ENCODE data around the gene PAX8.

Gene PAX8

GRCh38 chr2:113266431-113266830 lies 12.3 kb downstream of the PAX8 start:
- H4K20me1 ChIP-seq (ENCODE audit: insufficient read depth, low read length, poor library complexity, severe bottlenecking) = no peaks in the 10 kb centered on the region
- H3F3A ChIP-seq (ENCODE audit: low read depth) = no peaks in the 10 kb centered on the region
- TF ChIP-seq CTCF (conservative IDR thresholded peaks at IDR 0.05; ENCODE audit: low read length) (no peak), EZH2phosphoT487 (IDR thresholded peaks at IDR 0.05; ENCODE audit: borderline replicate concordance) (no peak)
- no peak overlapping the region for H3K4me3 ChIP-seq (ENCODE audit: low read length, poor library complexity, severe bottlenecking)
- no peak overlapping the region for H3K9ac ChIP-seq (ENCODE audit: low read depth, low read length, poor library complexity, severe bottlenecking)
- H3K79me2 ChIP-seq (ENCODE audit: insufficient read depth, low read length) = no peaks in the 10 kb centered on the region
- H3K9me2 ChIP-seq (replicated peaks; ENCODE audit: low read depth, low read length) = no peaks in the 10 kb centered on the region
- no peaks in the 10 kb centered on the region for H3K27me3 ChIP-seq (ENCODE audit: insufficient read depth, low read length, poor library complexity, severe bottlenecking)
- no peak overlapping the region for H3K4me2 ChIP-seq (ENCODE audit: low read depth, low read length, poor library complexity, severe bottlenecking)
- H3K9me3 ChIP-seq (ENCODE audit: insufficient read depth, low read depth, low read length) = no peaks in the 10 kb centered on the region
- no peaks in the 10 kb centered on the region for H3K36me3 ChIP-seq (ENCODE audit: insufficient read depth, low read length)
- H3K4me1 ChIP-seq (ENCODE audit: insufficient read depth, low read length, poor library complexity, severe bottlenecking) = peaks cover 3% of the 10 kb centered on the region
- no peak overlapping the region for H2AFZ ChIP-seq (ENCODE audit: low read length)

GRCh38 chr2:113264713-113265403 lies 13.9 kb downstream of the PAX8 start:
- TF ChIP-seq CTCF (conservative IDR thresholded peaks at IDR 0.05; ENCODE audit: low read length) (no peak), EZH2phosphoT487 (IDR thresholded peaks at IDR 0.05; ENCODE audit: borderline replicate concordance) (no peak)
- Histone ChIP-seq H2AFZ (ENCODE audit: low read length) (no peak overlapping the region), H3K4me1 (ENCODE audit: insufficient read depth, low read length, poor library complexity, severe bottlenecking) (peaks cover 10% of the 10 kb centered on the region), H3K27me3 (ENCODE audit: insufficient read depth, low read length, poor library complexity, severe bottlenecking) (no peaks in the 10 kb centered on the region), H3K9ac (ENCODE audit: low read depth, low read length, poor library complexity, severe bottlenecking) (no peak overlapping the region), H3F3A (ENCODE audit: low read depth) (no peaks in the 10 kb centered on the region), H3K4me3 (ENCODE audit: low read length, poor library complexity, severe bottlenecking) (no peak overlapping the region), H4K20me1 (ENCODE audit: insufficient read depth, low read length, poor library complexity, severe bottlenecking) (no peaks in the 10 kb centered on the region), H3K9me2 (replicated peaks; ENCODE audit: low read depth, low read length) (no peaks in the 10 kb centered on the region), H3K36me3 (ENCODE audit: insufficient read depth, low read length) (no peaks in the 10 kb centered on the region), H3K9me3 (ENCODE audit: insufficient read depth, low read depth, low read length) (no peaks in the 10 kb centered on the region), H3K79me2 (ENCODE audit: insufficient read depth, low read length) (no peaks in the 10 kb centered on the region), H3K4me2 (ENCODE audit: low read depth, low read length, poor library complexity, severe bottlenecking) (no peak overlapping the region)

GRCh38 chr2:113263546-113263945 lies 15.2 kb downstream of the PAX8 start:
- Histone ChIP-seq H4K20me1 (ENCODE audit: insufficient read depth, low read length, poor library complexity, severe bottlenecking) (no peaks in the 10 kb centered on the region), H3K9me2 (replicated peaks; ENCODE audit: low read depth, low read length) (no peaks in the 10 kb centered on the region), H3K4me3 (ENCODE audit: low read length, poor library complexity, severe bottlenecking) (no peak overlapping the region), H3K27me3 (ENCODE audit: insufficient read depth, low read length, poor library complexity, severe bottlenecking) (no peaks in the 10 kb centered on the region), H3K9me3 (ENCODE audit: insufficient read depth, low read depth, low read length) (no peaks in the 10 kb centered on the region), H3K4me1 (ENCODE audit: insufficient read depth, low read length, poor library complexity, severe bottlenecking) (peaks cover 15% of the 10 kb centered on the region), H3K4me2 (ENCODE audit: low read depth, low read length, poor library complexity, severe bottlenecking) (no peak overlapping the region), H3K79me2 (ENCODE audit: insufficient read depth, low read length) (no peaks in the 10 kb centered on the region), H3K36me3 (ENCODE audit: insufficient read depth, low read length) (no peaks in the 10 kb centered on the region), H2AFZ (ENCODE audit: low read length) (no peak overlapping the region), H3K9ac (ENCODE audit: low read depth, low read length, poor library complexity, severe bottlenecking) (no peak overlapping the region), H3F3A (ENCODE audit: low read depth) (no peaks in the 10 kb centered on the region)
- TF ChIP-seq EZH2phosphoT487 (IDR thresholded peaks at IDR 0.05; ENCODE audit: borderline replicate concordance) = no peak
- no peak for TF ChIP-seq CTCF (conservative IDR thresholded peaks at IDR 0.05; ENCODE audit: low read length)
